SK-N-SH treated with all-trans-retinoic acid at 6 μM for 48 hours (cell line): ENCODE measurements around the gene RAD9B.

ENCODE experiments used
- ATAC-seq: fragments of 200-7000 bp; cut with Tn5 transposase; 3 replicates; pipeline ENCODE4 v1.9.1; 2020; ENCODE audit warnings: mild to moderate bottlenecking, moderate library complexity
- CSDC2 ChIP-seq: fragments of 250-450 bp; sonication (Bioruptor Pico); IDR thresholded peaks from 2 replicates; pipeline ENCODE4 v1.5.0; 2020; ENCODE audit warnings: mild to moderate bottlenecking, moderate library complexity
- ESRRG ChIP-seq: fragments of 250-450 bp; sonication (Bioruptor Pico); IDR thresholded peaks from 2 replicates; pipeline ENCODE4 v1.6.1; 2021; ENCODE audit warnings: mild to moderate bottlenecking
- ISL1 ChIP-seq: fragments of 250-450 bp; sonication (Bioruptor Pico); IDR thresholded peaks from 2 replicates; pipeline ENCODE4 v2.1.2; 2022; ENCODE audit warnings: mild to moderate bottlenecking, moderate library complexity
- PATZ1 ChIP-seq: fragments of 250-450 bp; sonication (Bioruptor Pico); IDR thresholded peaks from 2 replicates; pipeline ENCODE4 v1.8.0; 2020; ENCODE audit warnings: mild to moderate bottlenecking, moderate library complexity, borderline replicate concordance
- POU6F1 ChIP-seq: fragments of 250-450 bp; sonication (Bioruptor Pico); IDR thresholded peaks from 2 replicates; pipeline ENCODE4 v1.8.0; 2021; ENCODE audit warnings: low read depth, mild to moderate bottlenecking, moderate library complexity, borderline replicate concordance
- PPARA ChIP-seq: fragments of 250-450 bp; sonication (Bioruptor Pico); IDR thresholded peaks from 2 replicates; pipeline ENCODE4 v1.5.0; 2020; ENCODE audit warnings: mild to moderate bottlenecking, borderline replicate concordance
- RARB ChIP-seq: fragments of 250-450 bp; sonication (Bioruptor Pico); IDR thresholded peaks from 2 replicates; pipeline ENCODE4 v1.8.0; 2021; ENCODE audit warnings: mild to moderate bottlenecking, moderate library complexity
- SNAI2 ChIP-seq: fragments of 250-450 bp; sonication (Bioruptor Pico); IDR thresholded peaks from 2 replicates; pipeline ENCODE4 v1.5.0; 2020; ENCODE audit warnings: mild to moderate bottlenecking, moderate library complexity
- TCF4 ChIP-seq: fragments of 250-450 bp; sonication (Bioruptor Pico); IDR thresholded peaks from 2 replicates; pipeline ENCODE4 v1.8.0; 2021; ENCODE audit warnings: mild to moderate bottlenecking, moderate library complexity, borderline replicate concordance
- TOX ChIP-seq: fragments of 250-450 bp; sonication (Bioruptor Pico); IDR thresholded peaks from 2 replicates; pipeline ENCODE4 v1.8.0; 2021; ENCODE audit warnings: mild to moderate bottlenecking, moderate library complexity, borderline replicate concordance
- ZC3H10 ChIP-seq: fragments of 250-450 bp; sonication (Bioruptor Pico); IDR thresholded peaks from 2 replicates; pipeline ENCODE4 v1.5.1; 2021; ENCODE audit warnings: mild to moderate bottlenecking, moderate library complexity
- ZFP3 ChIP-seq: fragments of 250-450 bp; sonication (Bioruptor Pico); IDR thresholded peaks from 2 replicates; pipeline ENCODE4 v1.5.0; 2020; ENCODE audit warnings: mild to moderate bottlenecking, moderate library complexity
- ZFP30 ChIP-seq: fragments of 450-650 bp; formaldehyde crosslinking; IDR thresholded peaks from 2 replicates; pipeline ENCODE4 v1.5.0; 2022; ENCODE audit warnings: mild to moderate bottlenecking, moderate library complexity
- ZNF565 ChIP-seq: fragments of 450-650 bp; formaldehyde crosslinking; conservative IDR thresholded peaks from 2 replicates; pipeline ENCODE4 v1.5.0; 2020; ENCODE audit warnings: low read depth, mild to moderate bottlenecking, moderate library complexity
- ZNF70 ChIP-seq: fragments of 450-650 bp; formaldehyde crosslinking; IDR thresholded peaks from 2 replicates; pipeline ENCODE4 v1.5.0; 2020; ENCODE audit warnings: mild to moderate bottlenecking, moderate library complexity
- TF ChIP-seq, protein P1 (sequence below): fragments of 250-450 bp; sonication (Bioruptor Pico); IDR thresholded peaks from 2 replicates; pipeline ENCODE4 v1.5.0; 2020; ENCODE audit warnings: mild to moderate bottlenecking, moderate library complexity
- TF ChIP-seq, protein P2 (sequence below): fragments of 250-450 bp; sonication (Bioruptor Pico); IDR thresholded peaks from 2 replicates; pipeline ENCODE4 v1.5.1; 2021; ENCODE audit warnings: mild to moderate bottlenecking, moderate library complexity

The RAD9B gene

GRCh38 chr12:110550981-110551380 lies 48.9 kb downstream of the RAD9B start:
- TF ChIP-seq, protein P1, sequence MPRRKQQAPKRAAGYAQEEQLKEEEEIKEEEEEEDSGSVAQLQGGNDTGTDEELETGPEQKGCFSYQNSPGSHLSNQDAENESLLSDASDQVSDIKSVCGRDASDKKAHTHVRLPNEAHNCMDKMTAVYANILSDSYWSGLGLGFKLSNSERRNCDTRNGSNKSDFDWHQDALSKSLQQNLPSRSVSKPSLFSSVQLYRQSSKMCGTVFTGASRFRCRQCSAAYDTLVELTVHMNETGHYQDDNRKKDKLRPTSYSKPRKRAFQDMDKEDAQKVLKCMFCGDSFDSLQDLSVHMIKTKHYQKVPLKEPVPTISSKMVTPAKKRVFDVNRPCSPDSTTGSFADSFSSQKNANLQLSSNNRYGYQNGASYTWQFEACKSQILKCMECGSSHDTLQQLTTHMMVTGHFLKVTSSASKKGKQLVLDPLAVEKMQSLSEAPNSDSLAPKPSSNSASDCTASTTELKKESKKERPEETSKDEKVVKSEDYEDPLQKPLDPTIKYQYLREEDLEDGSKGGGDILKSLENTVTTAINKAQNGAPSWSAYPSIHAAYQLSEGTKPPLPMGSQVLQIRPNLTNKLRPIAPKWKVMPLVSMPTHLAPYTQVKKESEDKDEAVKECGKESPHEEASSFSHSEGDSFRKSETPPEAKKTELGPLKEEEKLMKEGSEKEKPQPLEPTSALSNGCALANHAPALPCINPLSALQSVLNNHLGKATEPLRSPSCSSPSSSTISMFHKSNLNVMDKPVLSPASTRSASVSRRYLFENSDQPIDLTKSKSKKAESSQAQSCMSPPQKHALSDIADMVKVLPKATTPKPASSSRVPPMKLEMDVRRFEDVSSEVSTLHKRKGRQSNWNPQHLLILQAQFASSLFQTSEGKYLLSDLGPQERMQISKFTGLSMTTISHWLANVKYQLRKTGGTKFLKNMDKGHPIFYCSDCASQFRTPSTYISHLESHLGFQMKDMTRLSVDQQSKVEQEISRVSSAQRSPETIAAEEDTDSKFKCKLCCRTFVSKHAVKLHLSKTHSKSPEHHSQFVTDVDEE, result no peak
- TF ChIP-seq ZFP3 (CRISPR knock-in tag) (no peak), TCF4 (CRISPR knock-in tag) (no peak), PATZ1 (CRISPR knock-in tag) (no peak), ZNF70 (CRISPR knock-in tag) (no peak), POU6F1 (CRISPR knock-in tag) (no peak), ZFP30 (no peak), RARB (CRISPR knock-in tag) (no peak), PPARA (CRISPR knock-in tag) (no peak), ZC3H10 (CRISPR knock-in tag) (no peak), SNAI2 (CRISPR knock-in tag) (no peak), CSDC2 (CRISPR knock-in tag) (no peak), ZNF565 (no peak), TOX (CRISPR knock-in tag) (no peak), ESRRG (CRISPR knock-in tag) (no peak), ISL1 (CRISPR knock-in tag) (no peak)
- TF ChIP-seq, protein P2, sequence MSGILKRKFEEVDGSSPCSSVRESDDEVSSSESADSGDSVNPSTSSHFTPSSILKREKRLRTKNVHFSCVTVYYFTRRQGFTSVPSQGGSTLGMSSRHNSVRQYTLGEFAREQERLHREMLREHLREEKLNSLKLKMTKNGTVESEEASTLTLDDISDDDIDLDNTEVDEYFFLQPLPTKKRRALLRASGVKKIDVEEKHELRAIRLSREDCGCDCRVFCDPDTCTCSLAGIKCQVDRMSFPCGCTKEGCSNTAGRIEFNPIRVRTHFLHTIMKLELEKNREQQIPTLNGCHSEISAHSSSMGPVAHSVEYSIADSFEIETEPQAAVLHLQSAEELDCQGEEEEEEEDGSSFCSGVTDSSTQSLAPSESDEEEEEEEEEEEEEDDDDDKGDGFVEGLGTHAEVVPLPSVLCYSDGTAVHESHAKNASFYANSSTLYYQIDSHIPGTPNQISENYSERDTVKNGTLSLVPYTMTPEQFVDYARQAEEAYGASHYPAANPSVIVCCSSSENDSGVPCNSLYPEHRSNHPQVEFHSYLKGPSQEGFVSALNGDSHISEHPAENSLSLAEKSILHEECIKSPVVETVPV (CRISPR knock-in tag), result no peak
- TF ChIP-seq, all 23 proteins: peak for 0
- no peak for ATAC-seq
